ENCODE measurements around the gene ZNF480. TPM values are rescaled to one million over a fixed set of nuclear protein-coding genes. Genes with fewer than 3 reads are reported as not detected.
"Not testable (repeated sequence)": the region's sequence is repeated elsewhere in the genome, so short reads cannot be mapped to it uniquely, and the experiment has no call there.

The ZNF480 gene
- polyA plus RNA-seq, 2 of the 4 experiments (the other 2 are of a cell fraction): 14.1 to 63.6 TPM

- WGBS (ENCODE audit: missing lambda C conversion rate): 53% methylated on average over 5 of the region's 5 CpGs
Measured at GRCh38 chr19:52258426-52258825, 38.5 kb upstream of the ZNF480 start.

DNA sequence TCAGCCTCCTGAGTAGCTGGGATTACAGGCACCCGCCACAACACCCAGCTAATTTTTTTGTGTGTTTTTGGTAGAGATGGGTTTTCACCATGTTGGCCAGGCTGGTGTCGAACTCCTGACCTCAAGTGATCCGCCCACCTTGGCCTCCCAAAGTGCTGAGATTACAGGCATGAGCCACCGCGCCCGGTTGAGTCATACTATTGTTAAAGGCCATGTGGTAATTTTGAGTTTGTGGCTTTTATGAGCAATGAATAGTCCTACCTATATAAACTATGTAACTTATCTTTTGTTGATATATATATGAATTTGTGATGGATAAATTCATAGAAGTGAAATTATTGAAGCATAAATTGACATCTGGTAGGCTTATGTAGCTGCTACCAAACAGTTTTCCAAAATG lies 31.4 kb upstream of the ZNF480 start:
- DNase-seq (ENCODE audit: low read depth in 1 of 2, low spot score in 1 of 2); H3K4me1 ChIP-seq; H3K27ac ChIP-seq; ATAC-seq; H3K4me2 ChIP-seq; H3K4me3 ChIP-seq; POLR2A ChIA-PET; FAIRE-seq: not testable (repeated sequence)
- WGBS (ENCODE audit: missing lambda C conversion rate): 50% methylated on average over 6 of the region's 6 CpGs
- peaks cover 80% of the 10 kb centered on the region for H3K9me3 ChIP-seq
- CTCF ChIA-PET: interaction anchor here (1.0 kb wide), 1 partner anchor 13 kb away, joined by 3 read pairs; no protein-coding TSS in a partner anchor

More at GRCh38 chr19:52258426-52258825, 38.5 kb upstream of the ZNF480 start:
- DNase-seq (ENCODE audit: low read depth in 1 of 2, low spot score in 1 of 2): no peak
- no peaks in the 10 kb centered on the region for H3K4me1 ChIP-seq
- H3K27ac ChIP-seq: no peak overlapping the region
- TF ChIP-seq CEBPB (IDR thresholded peaks at IDR 0.05) (no peak), JUN (IDR thresholded peaks at IDR 0.05) (no peak), POLR2AphosphoS2 (conservative IDR thresholded peaks at IDR 0.05; ENCODE audit: low read length) (no peak), MYC (IDR thresholded peaks at IDR 0.05; ENCODE audit: borderline replicate concordance, low read length) (no peak), RCOR1 (IDR thresholded peaks at IDR 0.05; ENCODE audit: low read depth, low read length) (no peak), EP300 (IDR thresholded peaks at IDR 0.05) (no peak), ZNF302 (CRISPR knock-in tag; IDR thresholded peaks at IDR 0.05) (no peak), MAX (IDR thresholded peaks at IDR 0.05) (no peak), FOXS1 (CRISPR knock-in tag; IDR thresholded peaks at IDR 0.05) (no peak), RFX5 (IDR thresholded peaks at IDR 0.05) (no peak), KDM1A (IDR thresholded peaks at IDR 0.05; ENCODE audit: low read depth) (no peak), USF2 (IDR thresholded peaks at IDR 0.05) (no peak)
- no peak overlapping the region for H3K4me2 ChIP-seq
- CTCF ChIA-PET: no interaction called here
- no peak overlapping the region for H3K4me3 ChIP-seq
- no peak for ATAC-seq
- POLR2A ChIA-PET: no interaction called here
- FAIRE-seq: no peak
- H3K9me3 ChIP-seq: peaks cover 75% of the 10 kb centered on the region

- Histone ChIP-seq H3K27ac (peak within 1 kb of the TSS; percentile 89 to 96), H3K4me2 (peak within 1 kb of the TSS; percentile 85), H3K9me3 (peaks cover 84% of the 10 kb centered on the region), H3K4me1 (no peaks in the 10 kb centered on the region), H3K4me3 (peak within 1 kb of the TSS; percentile 69)
- peak; percentile 87 for FAIRE-seq
- peak; percentile 90 to 97 for DNase-seq (ENCODE audit: low read depth in 1 of 2, low spot score in 1 of 2)
- ATAC-seq: peak; percentile 99 to 100
- CTCF ChIA-PET: no interaction called here
- 2% methylated on average over 47 of the region's 70 CpGs for WGBS (ENCODE audit: missing lambda C conversion rate)
- POLR2A ChIA-PET: no interaction called here
- TF ChIP-seq RFX5 (IDR thresholded peaks at IDR 0.05): peak; percentile 52; the same call in 1 of the 2 replicates
- no peak for TF ChIP-seq EHMT2 (IDR thresholded peaks at IDR 0.05; ENCODE audit: low read depth)
- TF ChIP-seq, protein P1, sequence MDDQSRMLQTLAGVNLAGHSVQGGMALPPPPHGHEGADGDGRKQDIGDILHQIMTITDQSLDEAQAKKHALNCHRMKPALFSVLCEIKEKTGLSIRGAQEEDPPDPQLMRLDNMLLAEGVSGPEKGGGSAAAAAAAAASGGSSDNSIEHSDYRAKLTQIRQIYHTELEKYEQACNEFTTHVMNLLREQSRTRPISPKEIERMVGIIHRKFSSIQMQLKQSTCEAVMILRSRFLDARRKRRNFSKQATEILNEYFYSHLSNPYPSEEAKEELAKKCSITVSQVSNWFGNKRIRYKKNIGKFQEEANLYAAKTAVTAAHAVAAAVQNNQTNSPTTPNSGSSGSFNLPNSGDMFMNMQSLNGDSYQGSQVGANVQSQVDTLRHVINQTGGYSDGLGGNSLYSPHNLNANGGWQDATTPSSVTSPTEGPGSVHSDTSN (IDR thresholded peaks at IDR 0.05): no peak
- TF ChIP-seq CEBPB (IDR thresholded peaks at IDR 0.05): peak; percentile 91 to 97
- TF ChIP-seq GATA3 (IDR thresholded peaks at IDR 0.05; ENCODE audit: borderline replicate concordance): no peak
- TF ChIP-seq MAX (IDR thresholded peaks at IDR 0.05): peak; percentile 93
- TF ChIP-seq RAD21 (conservative IDR thresholded peaks at IDR 0.05 in 1 of 2, IDR thresholded peaks at IDR 0.05 in 1 of 2): no peak; a peak in 1 of 5 replicates
- TF ChIP-seq EP300 (IDR thresholded peaks at IDR 0.05): no peak
- 0 out of 2 replicates have a peak, but pooled peaks have one; percentile 48 for TF ChIP-seq TP53 (CRISPR knock-in tag; IDR thresholded peaks at IDR 0.05)
- TF ChIP-seq ELK1 (IDR thresholded peaks at IDR 0.05; ENCODE audit: low read depth, low read length): no peak
- TF ChIP-seq ZC3H11A (IDR thresholded peaks at IDR 0.05): no peak
- peak; percentile 57 for TF ChIP-seq POLR2A (IDR thresholded peaks at IDR 0.05; ENCODE audit: low read length)
- no peak for TF ChIP-seq ZNF302 (CRISPR knock-in tag; IDR thresholded peaks at IDR 0.05)
- TF ChIP-seq TFCP2L1 (CRISPR knock-in tag; IDR thresholded peaks at IDR 0.05): 0 out of 2 replicates have a peak, but pooled peaks have one; percentile 13
- TF ChIP-seq CHD4 (IDR thresholded peaks at IDR 0.05; ENCODE audit: borderline replicate concordance): no peak; the same call in 1 of the 2 replicates
- peak; percentile 58 to 88; a peak in 4 of 5 replicates for TF ChIP-seq JUN (IDR thresholded peaks at IDR 0.05)
- TF ChIP-seq SMC3 (IDR thresholded peaks at IDR 0.05): no peak
- TF ChIP-seq, protein P2, sequence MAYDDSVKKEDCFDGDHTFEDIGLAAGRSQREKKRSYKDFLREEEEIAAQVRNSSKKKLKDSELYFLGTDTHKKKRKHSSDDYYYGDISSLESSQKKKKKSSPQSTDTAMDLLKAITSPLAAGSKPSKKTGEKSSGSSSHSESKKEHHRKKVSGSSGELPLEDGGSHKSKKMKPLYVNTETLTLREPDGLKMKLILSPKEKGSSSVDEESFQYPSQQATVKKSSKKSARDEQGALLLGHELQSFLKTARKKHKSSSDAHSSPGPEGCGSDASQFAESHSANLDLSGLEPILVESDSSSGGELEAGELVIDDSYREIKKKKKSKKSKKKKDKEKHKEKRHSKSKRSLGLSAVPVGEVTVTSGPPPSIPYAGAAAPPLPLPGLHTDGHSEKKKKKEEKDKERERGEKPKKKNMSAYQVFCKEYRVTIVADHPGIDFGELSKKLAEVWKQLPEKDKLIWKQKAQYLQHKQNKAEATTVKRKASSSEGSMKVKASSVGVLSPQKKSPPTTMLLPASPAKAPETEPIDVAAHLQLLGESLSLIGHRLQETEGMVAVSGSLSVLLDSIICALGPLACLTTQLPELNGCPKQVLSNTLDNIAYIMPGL (CRISPR knock-in tag; IDR thresholded peaks at IDR 0.05; ENCODE audit: borderline replicate concordance): 0 out of 2 replicates have a peak, but pooled peaks have one; percentile 40
- TF ChIP-seq HOXB5 (CRISPR knock-in tag; IDR thresholded peaks at IDR 0.05): no peak
- TF ChIP-seq, protein P3, sequence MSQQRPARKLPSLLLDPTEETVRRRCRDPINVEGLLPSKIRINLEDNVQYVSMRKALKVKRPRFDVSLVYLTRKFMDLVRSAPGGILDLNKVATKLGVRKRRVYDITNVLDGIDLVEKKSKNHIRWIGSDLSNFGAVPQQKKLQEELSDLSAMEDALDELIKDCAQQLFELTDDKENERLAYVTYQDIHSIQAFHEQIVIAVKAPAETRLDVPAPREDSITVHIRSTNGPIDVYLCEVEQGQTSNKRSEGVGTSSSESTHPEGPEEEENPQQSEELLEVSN (IDR thresholded peaks at IDR 0.05; ENCODE audit: borderline replicate concordance, low read depth): peak; percentile 63
Measured at GRCh38 chr19:52269338-52270261, 27.4 kb upstream of the ZNF480 start, which contains the start of gene ZNF766. Gene ZNF766 (plus strand): TSS chr19:52269587. CDS start chr19:52269614, 27 bp downstream.
